Measurements from ENCODE around the gene NEK10. TPM values are rescaled to one million over a fixed set of nuclear protein-coding genes. Genes with fewer than 3 reads are reported as not detected.

Gene NEK10
- total and polyA plus RNA-seq, 2 of the 13 experiments (the other 11 are each of a cell fraction or from before 2014, with no cell fraction given) = 2.8 to 14.2 TPM

GRCh38 chr3:27133060-27133459, 236.1 kb downstream of the NEK10 start (continued):
- TF ChIP-seq ZBTB14 (CRISPR knock-in tag; IDR thresholded peaks at IDR 0.05) (no peak), ERF (CRISPR knock-in tag; IDR thresholded peaks at IDR 0.05) (no peak), FOXO1 (CRISPR knock-in tag; IDR thresholded peaks at IDR 0.05) (no peak), NCOA2 (CRISPR knock-in tag; IDR thresholded peaks at IDR 0.05) (0 out of 2 replicates have a peak, but pooled peaks have one; percentile 17), ZNF430 (CRISPR knock-in tag; IDR thresholded peaks at IDR 0.05) (no peak), FOXA3 (CRISPR knock-in tag; IDR thresholded peaks at IDR 0.05) (peak; percentile 44; the same call in 1 of the 2 replicates), CHD2 (IDR thresholded peaks at IDR 0.05; ENCODE audit: low read depth, low read length) (no peak), ZNF329 (CRISPR knock-in tag; IDR thresholded peaks at IDR 0.05; ENCODE audit: low read depth) (no peak), NR2C2 (CRISPR knock-in tag; IDR thresholded peaks at IDR 0.05; ENCODE audit: borderline replicate concordance) (no peak), LRRFIP1 (CRISPR knock-in tag; conservative IDR thresholded peaks at IDR 0.05) (no peak), WIZ (CRISPR knock-in tag; IDR thresholded peaks at IDR 0.05) (no peak), MAF1 (CRISPR knock-in tag; IDR thresholded peaks at IDR 0.05; ENCODE audit: borderline replicate concordance) (no peak), ZNF598 (CRISPR knock-in tag; IDR thresholded peaks at IDR 0.05; ENCODE audit: borderline replicate concordance) (no peak), ZSCAN25 (CRISPR knock-in tag; IDR thresholded peaks at IDR 0.05) (no peak), ZNF614 (CRISPR knock-in tag; IDR thresholded peaks at IDR 0.05; ENCODE audit: borderline replicate concordance) (peak; percentile 85; the same call in 1 of the 2 replicates), MEF2D (CRISPR knock-in tag; IDR thresholded peaks at IDR 0.05) (no peak)
- TF ChIP-seq, protein P1, sequence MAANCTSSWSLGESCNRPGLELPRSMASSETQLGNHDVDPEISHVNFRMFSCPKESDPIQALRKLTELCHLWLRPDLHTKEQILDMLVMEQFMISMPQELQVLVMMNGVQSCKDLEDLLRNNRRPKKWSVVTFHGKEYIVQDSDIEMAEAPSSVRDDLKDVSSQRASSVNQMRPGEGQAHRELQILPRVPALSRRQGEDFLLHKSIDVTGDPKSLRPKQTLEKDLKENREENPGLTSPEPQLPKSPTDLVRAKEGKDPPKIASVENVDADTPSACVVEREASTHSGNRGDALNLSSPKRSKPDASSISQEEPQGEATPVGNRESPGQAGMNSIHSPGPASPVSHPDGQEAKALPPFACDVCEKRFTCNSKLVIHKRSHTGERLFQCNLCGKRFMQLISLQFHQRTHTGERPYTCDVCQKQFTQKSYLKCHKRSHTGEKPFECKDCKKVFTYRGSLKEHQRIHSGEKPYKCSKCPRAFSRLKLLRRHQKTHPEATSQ (CRISPR knock-in tag; IDR thresholded peaks at IDR 0.05; ENCODE audit: borderline replicate concordance) = no peak
- TF ChIP-seq, protein P2, sequence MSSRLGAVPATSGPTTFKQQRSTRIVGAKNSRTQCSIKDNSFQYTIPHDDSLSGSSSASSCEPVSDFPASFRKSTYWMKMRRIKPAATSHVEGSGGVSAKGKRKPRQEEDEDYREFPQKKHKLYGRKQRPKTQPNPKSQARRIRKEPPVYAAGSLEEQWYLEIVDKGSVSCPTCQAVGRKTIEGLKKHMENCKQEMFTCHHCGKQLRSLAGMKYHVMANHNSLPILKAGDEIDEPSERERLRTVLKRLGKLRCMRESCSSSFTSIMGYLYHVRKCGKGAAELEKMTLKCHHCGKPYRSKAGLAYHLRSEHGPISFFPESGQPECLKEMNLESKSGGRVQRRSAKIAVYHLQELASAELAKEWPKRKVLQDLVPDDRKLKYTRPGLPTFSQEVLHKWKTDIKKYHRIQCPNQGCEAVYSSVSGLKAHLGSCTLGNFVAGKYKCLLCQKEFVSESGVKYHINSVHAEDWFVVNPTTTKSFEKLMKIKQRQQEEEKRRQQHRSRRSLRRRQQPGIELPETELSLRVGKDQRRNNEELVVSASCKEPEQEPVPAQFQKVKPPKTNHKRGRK (CRISPR knock-in tag; IDR thresholded peaks at IDR 0.05) = no peak
- TF ChIP-seq, protein P3, sequence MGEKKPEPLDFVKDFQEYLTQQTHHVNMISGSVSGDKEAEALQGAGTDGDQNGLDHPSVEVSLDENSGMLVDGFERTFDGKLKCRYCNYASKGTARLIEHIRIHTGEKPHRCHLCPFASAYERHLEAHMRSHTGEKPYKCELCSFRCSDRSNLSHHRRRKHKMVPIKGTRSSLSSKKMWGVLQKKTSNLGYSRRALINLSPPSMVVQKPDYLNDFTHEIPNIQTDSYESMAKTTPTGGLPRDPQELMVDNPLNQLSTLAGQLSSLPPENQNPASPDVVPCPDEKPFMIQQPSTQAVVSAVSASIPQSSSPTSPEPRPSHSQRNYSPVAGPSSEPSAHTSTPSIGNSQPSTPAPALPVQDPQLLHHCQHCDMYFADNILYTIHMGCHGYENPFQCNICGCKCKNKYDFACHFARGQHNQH (CRISPR knock-in tag; IDR thresholded peaks at IDR 0.05) = no peak

All from HepG2 (cell line).